GM19455 (cell line): ENCODE results near the gene ANKIB1.
"Not testable (repeated sequence)": the region's sequence is repeated elsewhere in the genome, so short reads cannot be mapped to it uniquely, and the experiment has no call there.

Experiments
- ATAC-seq: cut with Tn5 transposase; IDR thresholded peaks from one replicate; pipeline ENCODE4 v1.9.1; 2021; ENCODE audit not compliant: unreplicated experiment

The ANKIB1 gene

DNA sequence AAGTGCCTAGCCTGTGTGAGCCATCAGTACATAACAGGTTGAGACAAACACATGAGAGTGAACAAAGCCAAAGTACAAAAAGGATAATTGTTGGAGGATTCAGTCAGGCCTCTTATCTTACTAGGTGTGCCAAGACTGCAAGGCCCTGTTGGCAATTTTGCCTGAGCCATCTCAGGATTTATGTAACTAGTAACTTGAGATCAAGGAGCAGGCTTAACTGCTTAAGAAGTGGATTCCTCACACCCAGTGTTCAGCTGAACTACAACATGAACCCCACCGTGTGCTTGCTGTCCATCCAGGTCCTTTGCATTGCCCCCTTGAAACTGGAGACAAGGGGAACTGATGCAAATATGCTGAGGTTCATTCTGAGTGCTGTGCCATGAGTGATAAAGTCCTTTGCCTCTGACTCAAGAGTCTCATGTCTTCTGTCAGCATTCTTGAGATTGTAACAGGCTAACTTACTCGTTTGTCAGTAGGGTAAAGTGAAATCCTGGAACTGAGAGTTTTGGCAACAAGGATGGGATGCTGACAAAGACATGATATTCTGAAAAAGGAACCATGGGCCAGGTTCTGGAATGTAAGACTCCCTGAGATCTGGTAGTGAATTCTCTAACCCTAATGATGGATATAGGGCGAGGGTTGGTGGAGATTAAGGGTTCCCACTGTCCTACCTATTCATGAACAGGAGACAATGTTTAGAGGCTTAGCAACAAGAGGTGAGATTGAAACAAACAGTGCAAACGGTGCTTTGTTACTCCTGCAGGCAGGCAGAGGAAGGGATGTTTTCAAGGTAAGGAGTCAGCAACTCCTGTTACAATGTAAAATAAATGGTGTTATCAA is 157.4 kb downstream of the ANKIB1 start:
- ATAC-seq, result no peak

DNA sequence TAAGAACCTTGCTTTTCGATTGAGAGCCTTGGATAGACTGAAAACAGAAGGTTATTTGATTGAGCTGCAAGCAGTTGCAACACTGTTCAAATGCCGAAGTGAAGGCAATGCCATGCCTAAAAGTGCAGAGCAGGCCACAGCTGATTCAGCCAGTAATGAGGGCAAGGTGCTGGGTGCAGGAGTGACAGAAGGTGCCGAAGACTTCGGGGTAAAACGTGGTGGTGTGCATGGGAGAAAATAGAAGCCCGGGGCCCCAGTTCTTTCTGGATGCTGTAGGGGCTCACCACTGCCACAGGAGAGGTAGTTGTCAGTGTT is 157.9 kb downstream of the ANKIB1 start:
- ATAC-seq, result no peak

DNA sequence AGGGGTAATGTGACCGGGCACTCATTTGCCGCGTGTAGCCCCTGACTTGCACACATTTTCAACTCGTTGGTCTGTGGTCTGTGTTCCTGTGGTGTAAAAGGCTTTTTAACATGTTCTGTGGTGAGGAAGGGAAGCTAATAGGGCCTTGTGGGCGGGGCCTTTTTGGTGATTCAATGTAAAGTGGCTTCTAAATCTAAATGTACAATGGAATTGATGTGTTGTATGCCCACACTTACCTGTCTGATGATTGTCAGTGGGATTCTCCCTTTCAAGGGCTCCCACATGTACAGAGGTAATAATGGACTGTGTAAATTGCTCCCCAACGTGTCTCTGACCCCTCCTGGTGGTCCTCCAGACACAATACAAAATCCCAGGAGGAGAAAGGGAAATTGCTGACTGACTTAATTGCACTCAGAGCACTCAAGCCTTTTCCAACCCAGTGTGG is 158.4 kb downstream of the ANKIB1 start:
- ATAC-seq, result no peak

DNA sequence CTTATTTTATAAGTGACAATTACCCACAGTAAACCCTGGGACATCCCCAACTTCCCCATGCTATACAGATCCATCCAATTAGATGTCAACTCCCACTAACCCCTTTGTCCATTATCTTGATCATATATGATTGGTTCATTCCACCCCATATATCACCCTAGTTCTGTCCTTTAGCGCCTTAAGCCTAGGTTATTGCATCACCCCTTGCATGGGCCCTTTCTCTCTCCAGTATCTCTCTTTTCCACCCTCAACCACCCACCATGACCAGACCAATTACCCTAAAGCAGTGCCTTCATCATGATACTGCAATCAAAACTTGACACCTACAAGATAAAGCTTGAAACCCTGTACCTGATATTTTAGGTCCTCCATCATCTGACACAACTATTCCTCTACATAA is 163.6 kb downstream of the ANKIB1 start:
- ATAC-seq, result no peak

DNA sequence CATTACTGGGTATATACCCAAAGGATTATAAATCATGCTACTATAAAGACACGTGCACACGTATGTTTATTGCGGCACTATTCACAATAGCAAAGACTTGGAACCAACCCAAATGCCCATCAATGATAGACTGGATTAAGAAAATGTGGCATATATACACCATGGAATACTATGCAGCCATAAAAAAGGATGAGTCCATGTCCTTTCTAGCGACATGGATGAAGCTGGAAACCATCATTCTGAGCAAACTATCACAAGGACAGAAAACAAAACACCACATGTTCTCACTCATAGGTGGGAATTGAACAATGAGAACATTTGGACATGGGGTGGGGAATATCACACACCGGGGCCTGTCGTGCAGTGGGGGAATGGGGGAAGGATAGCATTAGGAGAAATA is 164.4 kb downstream of the ANKIB1 start:
- ATAC-seq, result not testable (repeated sequence)

DNA sequence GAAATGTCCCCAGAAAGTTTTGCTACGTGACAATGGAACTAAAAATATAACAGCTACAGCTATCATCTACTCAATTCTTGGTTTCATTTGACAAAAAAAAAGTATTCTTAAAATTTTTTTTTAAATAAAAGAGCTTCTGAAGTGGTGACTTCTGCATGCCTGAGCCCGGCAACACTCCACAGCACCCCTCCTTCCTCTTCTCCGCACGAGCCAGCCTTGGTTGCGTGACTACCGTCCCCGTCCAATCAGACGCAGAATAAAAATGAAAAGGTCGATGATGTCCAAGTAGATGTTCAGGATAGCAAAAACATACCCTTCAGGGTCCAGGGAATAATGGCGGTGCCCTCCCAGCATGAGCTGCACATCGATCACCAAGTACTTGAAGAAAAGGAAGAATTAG is 167.0 kb downstream of the ANKIB1 start:
- no peak for ATAC-seq

DNA sequence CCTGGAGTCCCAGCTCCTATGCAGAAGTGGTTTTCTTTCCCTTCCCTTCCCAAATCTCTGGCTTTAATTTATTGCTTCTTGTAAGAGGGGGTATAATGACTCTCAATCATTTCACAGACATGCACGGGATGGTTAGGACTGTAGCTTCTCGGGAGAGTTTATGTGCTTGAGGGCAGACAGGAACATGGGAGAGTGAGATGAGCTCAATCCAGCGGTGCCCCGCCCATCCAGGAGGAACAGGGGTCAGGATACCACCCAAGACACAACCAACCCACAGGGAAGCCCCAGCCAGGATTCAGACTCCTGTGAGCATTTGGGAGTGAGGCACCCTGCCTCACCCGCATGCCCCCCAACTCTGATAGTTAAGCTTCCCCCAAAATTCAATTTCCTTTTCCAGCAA is 167.8 kb downstream of the ANKIB1 start:
- ATAC-seq, result no peak

DNA sequence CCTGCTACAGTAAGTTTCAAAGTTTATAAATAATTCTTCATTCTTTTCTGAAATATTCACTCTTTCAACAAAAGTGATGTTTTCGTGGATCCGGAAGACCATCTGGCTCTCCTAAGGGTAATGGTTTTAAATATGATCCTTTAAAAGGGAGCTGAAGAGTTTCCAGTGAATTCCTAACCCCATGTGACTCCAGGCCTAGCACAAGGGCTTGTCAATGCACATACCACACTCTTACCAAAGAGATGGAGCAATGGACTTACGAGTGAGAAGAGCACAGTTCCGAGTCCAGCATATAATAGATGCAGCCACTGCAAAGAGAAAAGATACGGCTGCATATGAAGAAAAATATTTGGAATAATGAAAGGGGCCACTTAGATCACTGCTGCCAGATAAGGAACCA is 169.5 kb downstream of the ANKIB1 start:
- ATAC-seq, result no peak

DNA sequence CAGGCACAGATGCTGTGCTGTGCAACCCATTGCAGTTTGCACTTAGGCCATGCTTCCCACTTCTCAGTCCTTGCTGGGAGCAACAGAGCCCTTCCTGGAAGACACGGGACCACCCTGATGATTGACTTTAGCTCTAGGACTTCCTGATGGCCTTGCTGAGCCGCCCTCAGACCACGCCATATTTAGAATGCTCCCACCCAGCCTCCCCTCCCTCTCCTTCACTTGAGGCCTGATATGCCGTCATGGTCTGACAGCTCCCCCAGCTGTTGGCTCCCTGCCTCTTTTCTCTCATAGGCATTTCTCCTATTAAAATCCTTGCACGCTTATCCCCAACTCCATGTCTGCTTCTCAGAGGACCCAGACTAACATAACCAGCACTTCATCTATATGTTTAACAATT is 172.1 kb downstream of the ANKIB1 start:
- ATAC-seq, result no peak

DNA sequence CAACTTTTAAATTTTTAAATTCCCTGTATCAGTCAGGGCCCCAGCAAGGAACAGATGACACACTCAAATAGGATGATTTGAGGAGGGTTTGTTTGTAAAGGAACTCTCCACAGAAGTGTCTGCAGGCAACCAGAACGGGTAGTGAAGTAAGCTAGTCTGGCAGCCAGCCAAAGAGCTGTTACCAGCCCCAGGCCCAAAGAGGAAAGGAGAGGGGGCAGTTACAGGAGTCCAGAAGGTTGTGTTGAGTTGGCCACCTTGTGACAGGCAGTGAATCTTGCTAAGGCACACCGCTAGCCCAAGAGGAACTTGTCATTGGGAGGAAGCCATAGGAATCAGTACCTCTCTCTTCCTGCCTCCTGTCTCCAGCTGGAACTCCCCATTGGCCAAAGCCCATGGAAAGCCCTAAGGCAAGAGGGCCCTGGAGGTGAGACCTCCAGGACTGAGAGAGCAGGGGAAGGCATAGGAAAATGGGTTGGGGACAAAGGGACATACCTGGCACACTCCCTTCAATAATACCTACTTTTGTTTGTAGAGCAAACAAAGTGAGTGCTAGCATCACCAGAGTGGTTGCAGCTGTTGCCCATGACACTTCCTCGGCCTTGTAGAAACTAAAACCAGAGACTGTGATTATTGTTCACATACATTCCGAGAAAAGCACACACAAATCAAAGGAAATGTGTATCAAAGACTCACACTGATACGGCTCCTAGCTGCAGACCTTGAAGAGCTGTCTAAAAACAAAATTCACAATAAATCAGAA is 176.1 kb downstream of the ANKIB1 start:
- ATAC-seq, result no peak

DNA sequence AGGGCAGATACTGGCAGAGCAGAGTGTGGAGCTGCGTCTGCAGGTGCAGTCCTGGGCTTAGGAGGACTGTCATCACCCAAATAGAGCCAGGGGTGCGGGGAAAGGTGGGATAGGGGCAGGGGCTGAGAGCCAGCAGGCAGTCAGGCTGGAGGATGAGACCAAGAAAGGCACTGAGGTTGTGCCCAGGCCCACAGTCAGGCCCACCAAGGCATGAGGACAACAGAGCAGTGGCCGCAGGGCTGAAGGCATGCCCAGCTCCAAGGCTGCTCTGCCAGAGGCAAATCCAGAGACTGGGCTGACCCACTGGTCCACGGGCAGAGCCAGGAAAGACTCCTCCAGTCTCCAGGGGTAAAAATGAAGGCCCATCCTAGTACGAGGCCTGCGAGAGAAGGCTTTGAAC is 177.2 kb downstream of the ANKIB1 start:
- no peak for ATAC-seq

DNA sequence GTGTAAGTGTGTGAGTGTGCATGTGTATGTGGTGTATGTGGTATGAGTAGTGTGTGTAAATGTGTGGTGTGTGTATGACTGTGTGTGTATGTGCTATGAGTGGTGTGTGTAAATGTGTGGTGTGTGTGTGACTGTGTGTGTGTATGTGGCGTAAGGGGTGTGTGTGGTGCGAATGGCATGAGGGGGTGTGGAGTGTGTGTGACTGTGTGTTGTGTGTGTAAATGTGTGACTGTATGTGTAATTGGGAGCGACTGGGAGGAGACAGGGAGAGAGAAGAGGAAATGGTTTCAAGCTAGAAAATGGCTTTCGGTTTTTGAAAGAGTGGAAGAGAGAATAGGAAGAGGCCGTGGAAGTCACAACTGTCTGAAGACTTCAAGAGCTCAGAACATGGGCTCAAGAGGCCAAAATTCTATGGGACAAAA is 177.9 kb downstream of the ANKIB1 start:
- ATAC-seq, result no peak

DNA sequence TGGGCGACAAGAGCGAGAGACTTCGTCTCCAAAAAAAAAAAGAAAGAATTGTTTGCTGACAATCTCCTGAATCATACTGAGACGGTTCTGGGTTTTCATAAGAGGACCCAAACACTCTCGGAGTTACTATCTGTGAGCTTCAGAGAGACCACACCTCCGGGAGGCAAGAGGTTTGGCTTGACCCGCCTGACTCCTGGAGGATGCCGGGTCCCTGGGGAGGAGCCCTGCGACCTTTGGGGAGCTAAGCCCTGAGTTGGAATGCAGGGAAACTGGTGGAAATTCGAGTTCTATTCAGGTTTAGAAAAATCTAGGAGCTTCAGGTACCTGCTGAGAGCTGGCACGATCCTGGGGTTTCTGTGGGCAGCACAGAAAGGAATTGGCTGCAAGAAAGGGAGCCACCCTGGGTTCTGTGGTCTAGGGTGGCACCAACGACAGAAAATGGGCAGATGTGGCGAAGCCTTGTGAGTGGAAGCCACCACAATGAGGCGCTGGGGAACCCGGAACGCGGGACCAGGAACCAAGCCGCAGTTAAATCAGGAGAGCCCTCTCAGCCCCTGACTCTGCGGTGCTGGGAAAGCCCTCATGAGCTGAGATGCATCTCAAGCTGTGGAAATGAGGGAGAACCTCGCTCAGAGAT is 179.7 kb downstream of the ANKIB1 start:
- no peak for ATAC-seq

DNA sequence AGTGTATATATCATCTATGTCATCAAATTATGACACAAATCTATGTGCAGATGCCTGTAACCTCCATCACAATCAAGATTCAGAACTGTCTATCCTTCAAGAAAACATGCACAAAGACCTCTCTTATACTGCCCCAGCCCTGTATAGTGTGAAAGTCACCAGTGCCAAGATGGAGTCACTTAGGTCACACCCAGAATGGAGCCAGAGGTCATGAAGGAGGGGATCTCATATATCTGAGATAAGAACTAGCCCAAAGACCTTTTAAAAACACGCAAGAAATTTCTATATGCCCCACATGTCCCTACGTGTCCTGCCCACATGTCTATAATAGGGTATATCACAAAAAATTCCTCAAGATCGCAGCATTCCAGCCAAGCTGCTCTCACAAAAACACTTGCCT is 181.4 kb downstream of the ANKIB1 start:
- no peak for ATAC-seq

DNA sequence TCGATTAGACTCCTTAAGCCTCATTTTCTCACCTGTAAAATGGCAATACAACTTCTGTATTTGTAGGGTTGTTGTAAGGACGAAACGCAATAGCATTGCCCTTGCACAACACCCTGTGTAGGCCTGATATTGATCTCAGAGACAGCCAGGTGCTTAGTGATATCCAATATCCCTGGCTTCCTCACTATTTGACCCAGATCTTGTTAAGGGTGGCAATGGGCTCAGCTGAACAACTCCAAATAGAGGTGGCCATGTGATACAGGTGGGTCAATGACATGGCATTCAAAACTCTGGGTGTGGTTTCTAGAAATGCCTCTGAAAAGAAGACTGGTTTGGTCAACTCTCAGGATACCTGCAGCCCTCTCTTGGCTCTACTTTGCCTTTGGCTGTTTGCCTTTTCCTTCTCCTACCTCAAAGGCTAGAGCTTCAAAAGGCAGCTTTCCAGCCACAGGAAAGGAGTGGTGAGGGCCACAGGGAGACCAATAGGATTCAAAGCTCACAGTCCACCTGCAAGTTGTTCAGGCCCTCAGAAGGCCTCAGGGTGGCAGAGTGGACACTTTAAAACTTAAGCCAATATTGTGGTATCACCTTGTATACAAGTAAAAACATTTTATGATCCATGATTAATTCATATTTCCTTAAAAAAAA is 186.6 kb downstream of the ANKIB1 start:
- ATAC-seq, result no peak

DNA sequence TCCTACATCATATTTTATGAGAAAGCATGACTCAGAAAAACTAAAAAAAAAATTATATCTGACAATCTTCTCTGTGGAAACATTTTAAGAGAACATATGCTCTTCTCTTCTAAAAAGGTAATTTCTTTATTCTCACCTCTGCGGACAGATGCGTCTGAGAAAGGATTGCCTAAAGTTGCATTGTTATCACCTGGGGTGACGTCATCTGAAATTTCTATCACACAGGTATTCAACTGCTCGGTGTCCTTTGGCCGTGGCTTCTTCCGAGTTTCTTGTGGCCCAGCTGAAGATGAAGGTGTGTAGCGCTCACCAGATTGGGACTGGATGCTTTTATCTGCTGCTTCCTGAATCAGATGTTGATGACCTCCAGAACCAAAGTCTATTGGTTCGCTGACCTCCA is 187.2 kb downstream of the ANKIB1 start:
- no peak for ATAC-seq

DNA sequence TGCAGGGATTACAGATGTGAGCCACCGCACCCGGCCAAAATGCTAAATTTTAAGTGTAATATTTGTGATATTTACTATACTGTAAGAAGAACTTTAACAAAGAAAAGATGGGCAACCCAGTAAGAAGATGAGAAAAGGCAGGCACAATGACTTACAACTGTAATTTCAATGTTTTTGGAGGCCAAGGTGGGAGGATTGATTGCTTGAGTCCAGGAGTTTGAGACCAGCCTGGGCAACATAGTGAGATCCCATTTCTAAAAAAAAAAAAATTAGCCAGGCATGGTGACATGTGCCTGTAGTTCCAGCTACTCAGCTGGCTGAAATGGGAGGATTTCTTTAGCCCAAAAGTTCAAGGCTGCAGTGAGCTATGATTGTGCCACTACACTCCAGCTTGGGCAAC is 189.8 kb downstream of the ANKIB1 start:
- no peak for ATAC-seq

DNA sequence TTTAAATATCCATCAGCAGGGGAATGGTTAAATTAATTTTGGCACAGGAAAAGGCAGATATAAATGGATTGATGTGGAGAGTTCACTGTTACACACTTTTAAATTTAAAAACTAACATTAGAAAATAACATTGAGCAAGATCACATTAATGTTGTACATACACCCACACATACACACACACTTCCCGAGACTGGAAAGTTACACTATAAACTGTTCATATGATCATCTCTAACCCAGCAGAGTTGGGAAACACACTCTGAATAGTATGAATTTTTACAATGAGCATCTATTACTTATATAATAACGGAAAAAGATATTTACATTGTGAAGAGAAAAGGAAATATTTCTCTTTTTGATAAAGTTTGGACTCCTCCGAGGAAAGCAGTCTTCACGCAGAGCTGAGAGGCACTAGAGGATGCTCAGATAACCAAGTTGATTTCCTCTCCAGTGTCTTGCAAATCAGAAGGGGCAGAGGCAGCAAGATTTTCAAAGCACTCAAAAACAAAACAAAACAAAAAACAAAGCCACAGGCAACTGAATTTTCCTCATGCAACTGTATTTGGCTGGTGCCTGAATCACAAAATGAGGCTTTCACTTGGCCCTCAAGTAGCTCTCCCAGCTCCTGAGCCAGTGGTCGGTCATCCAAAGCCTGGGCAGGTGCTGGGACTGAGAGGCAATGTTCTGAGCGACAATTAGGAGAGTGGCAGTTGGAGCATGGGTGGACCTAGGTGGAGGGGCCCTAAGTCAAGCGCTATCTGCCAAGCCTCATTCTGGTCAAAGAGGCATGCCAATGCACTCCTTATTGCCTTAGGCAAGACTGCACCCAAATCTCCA is 191.1 kb downstream of the ANKIB1 start:
- no peak for ATAC-seq

DNA sequence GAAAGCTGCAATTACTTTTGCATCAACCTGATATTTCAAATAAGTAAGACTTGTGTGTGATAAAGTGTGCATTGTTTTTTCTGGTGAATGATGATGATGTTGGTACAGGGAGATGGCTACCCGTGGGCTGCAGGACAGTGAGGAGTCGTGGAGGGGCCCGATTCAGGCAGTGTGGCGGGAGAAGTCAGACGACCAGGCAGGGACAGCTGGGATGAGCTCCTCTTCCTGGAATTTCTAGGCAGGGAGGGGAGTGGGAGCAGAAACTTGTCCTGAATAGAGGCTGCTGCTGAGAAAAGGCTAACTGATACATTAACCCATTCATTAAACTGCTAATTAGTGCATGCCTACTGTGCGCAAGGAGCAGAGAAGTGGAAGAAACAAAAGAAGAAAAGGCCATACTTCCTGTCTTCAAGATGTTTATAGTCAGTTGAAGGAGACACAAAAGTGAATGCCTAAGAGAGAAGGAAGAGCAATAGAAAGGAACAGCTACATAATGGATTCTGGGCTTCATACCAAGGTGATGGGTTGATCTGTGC is 192.2 kb downstream of the ANKIB1 start:
- ATAC-seq, result no peak

DNA sequence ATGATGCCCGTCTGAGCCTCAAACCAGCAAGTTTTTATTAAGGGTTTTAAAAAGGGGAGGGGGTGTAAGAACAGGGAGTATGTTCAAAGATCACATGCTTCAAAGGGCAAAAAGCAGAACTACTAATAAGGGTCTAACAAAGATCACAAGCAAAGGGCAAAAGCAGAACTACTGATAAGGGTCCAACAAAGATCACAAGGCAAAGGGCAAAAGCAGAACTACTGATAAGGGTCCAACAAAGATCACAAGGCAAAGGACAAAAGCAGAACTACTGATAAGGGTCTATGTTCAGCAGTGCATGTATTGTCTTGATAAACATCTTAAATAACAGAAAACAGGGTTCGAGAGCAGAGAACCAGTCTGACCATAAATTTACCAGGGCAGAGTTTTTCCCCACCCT is 196.9 kb downstream of the ANKIB1 start:
- ATAC-seq, result not testable (repeated sequence)
